GM23248 (cell line): Measurements from ENCODE around the gene SST. TPM values are rescaled to one million over a fixed set of nuclear protein-coding genes. Genes with fewer than 3 reads are reported as not detected.

Experiments used
- DNase-seq: peaks from one replicate; pipeline ENCODE4 v3.0.0-alpha.2; 2015
- H2AFZ ChIP-seq: fragments of 200-600 bp; sonication (generic); 2 replicates; pipeline ENCODE4 v1.6.1; 2016; ENCODE audit warnings: antibody characterized with exemption
- H3F3A ChIP-seq: fragments of 200-600 bp; sonication (generic); 2 replicates; pipeline ENCODE4 v1.6.1; 2016; ENCODE audit warnings: mild to moderate bottlenecking, antibody characterized with exemption, mixed run types; ENCODE audit not compliant: insufficient read depth
- H3K27ac ChIP-seq: fragments of 200-600 bp; sonication (generic); 2 replicates; pipeline ENCODE4 v1.5.1; 2016; ENCODE audit warnings: mild to moderate bottlenecking
- H3K27me3 ChIP-seq: fragments of 200-600 bp; sonication (generic); replicated peaks from 2 replicates; pipeline ENCODE4 v1.6.1; 2016; ENCODE audit warnings: mild to moderate bottlenecking; ENCODE audit not compliant: insufficient read depth
- H3K36me3 ChIP-seq: fragments of 200-600 bp; sonication (generic); 2 replicates; pipeline ENCODE4 v1.6.1; 2016; ENCODE audit warnings: low read depth, mild to moderate bottlenecking
- H3K4me1 ChIP-seq: fragments of 200-600 bp; sonication (generic); 2 replicates; pipeline ENCODE4 v1.6.1; 2016; ENCODE audit warnings: mild to moderate bottlenecking; ENCODE audit not compliant: insufficient read depth
- H3K4me2 ChIP-seq: fragments of 200-600 bp; sonication (generic); one replicate; pipeline ENCODE4 v1.6.1; 2016; ENCODE audit warnings: mild to moderate bottlenecking; ENCODE audit not compliant: unreplicated experiment
- H3K4me3 ChIP-seq: fragments of 200-600 bp; sonication (generic); 2 replicates; pipeline ENCODE4 v1.5.1; 2016; ENCODE audit warnings: mild to moderate bottlenecking
- H3K79me2 ChIP-seq: fragments of 200-600 bp; sonication (generic); 2 replicates; pipeline ENCODE4 v1.6.1; 2016; ENCODE audit warnings: mild to moderate bottlenecking; ENCODE audit not compliant: insufficient read depth
- H3K9ac ChIP-seq: fragments of 200-600 bp; sonication (generic); 2 replicates; pipeline ENCODE4 v1.6.1; 2016; ENCODE audit warnings: mild to moderate bottlenecking
- H3K9me2 ChIP-seq: fragments of 200-600 bp; sonication (generic); 2 replicates; pipeline ENCODE4 v1.6.1; 2016; ENCODE audit warnings: mixed run types, mild to moderate bottlenecking, moderate library complexity; ENCODE audit not compliant: insufficient read depth
- H3K9me3 ChIP-seq: fragments of 200-600 bp; sonication (generic); one replicate; pipeline ENCODE4 v1.6.1; 2017; ENCODE audit warnings: low read depth
- H4K20me1 ChIP-seq: fragments of 200-600 bp; sonication (generic); 2 replicates; pipeline ENCODE4 v1.6.0; 2016; ENCODE audit not compliant: insufficient read depth
- EZH2 ChIP-seq: fragments of 200-600 bp; sonication (generic); IDR thresholded peaks from 2 replicates; pipeline ENCODE4 v1.6.1; 2018; ENCODE audit warnings: antibody characterized with exemption, mild to moderate bottlenecking; ENCODE audit not compliant: insufficient read depth, poor library complexity, severe bottlenecking
- EZH2phosphoT487 ChIP-seq: fragments of 200-600 bp; sonication (generic); IDR thresholded peaks from 2 replicates; pipeline ENCODE4 v1.6.1; 2018; ENCODE audit warnings: antibody characterized with exemption, moderate library complexity, mild to moderate bottlenecking, low read depth; ENCODE audit not compliant: insufficient read depth
- WGBS, 2 experiments: methylation state at CpG; one replicate each; pipeline ENCODE4 v1.1.6; 2015 to 2017; ENCODE audit warnings: low lambda C conversion rate in 2 of 2, low coverage in 1 of 2; ENCODE audit errors: missing lambda C conversion rate in 2 of 2; 5-methylcytosine and 5-hydroxymethylcytosine counted together
- in situ Hi-C: fragments of 300-500 bp; cut with MboI; formaldehyde crosslinking; loops from 2 replicates; pipeline ENCODE4 v1.15.0; 2020
- polyA plus RNA-seq: library from polyadenylated mRNA; unstranded; fragments of >200 nt; fragmentation: Nextera tagmentation; extraction: Ambion mirVana; gene quantifications from 2 replicates; pipeline ENCODE4 v1.2.1, GENCODE V29; 2016
- total RNA-seq: library from RNA; depleted of rRNA; stranded (reverse); fragments of >200 nt; shearing (Covaris generic); gene quantifications from 2 replicates; pipeline ENCODE4 v1.2.3, GENCODE V29; 2014

SST gene
- total and polyA plus RNA-seq, 2 experiments from 2014 or later = 3.1 TPM; not detected in 1

DNA sequence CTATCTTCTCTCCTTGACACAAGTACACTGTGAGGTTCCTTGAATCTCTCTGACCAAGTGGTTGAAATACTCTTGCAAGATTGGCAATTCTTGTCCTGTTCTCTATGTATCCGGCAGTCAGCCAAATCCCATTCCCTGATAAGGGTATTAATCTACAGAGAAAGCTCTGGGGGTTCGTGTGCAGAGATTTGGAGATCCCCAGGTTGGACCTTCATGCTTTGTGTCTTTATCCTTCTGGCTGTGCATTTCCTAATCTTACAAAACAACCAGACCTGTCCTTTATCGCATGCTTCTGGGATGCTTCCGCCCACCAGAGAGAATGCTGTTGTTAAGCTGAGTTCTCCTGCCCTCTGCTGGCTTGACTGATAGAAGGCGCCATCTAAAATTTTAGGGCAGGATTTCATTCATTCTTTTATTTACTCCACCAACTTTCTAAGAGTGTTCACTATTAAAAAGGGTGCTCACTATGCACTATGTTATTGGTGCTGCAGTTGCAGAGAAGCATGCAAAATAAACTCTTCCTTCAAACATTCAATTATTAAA, 8.6 kb upstream of the SST start:
- H3K79me2 ChIP-seq = no peaks in the 10 kb centered on the region
- no peak overlapping the region for H2AFZ ChIP-seq
- in situ Hi-C loops = loop anchor here (5.0 to 25.0 kb wide), 2 partner anchors 361 to 841 kb away; partner anchors contain the start of gene ADIPOQ
- H3K4me2 ChIP-seq = no peak overlapping the region
- H3K27ac ChIP-seq = no peak overlapping the region
- H3K27me3 ChIP-seq = peaks cover 7% of the 10 kb centered on the region
- no peaks in the 10 kb centered on the region for H3F3A ChIP-seq
- H3K36me3 ChIP-seq = no peaks in the 10 kb centered on the region
- WGBS, 2 experiments = 38 to 39% methylated on average over 5 of the region's 5 CpGs
- no peaks in the 10 kb centered on the region for H4K20me1 ChIP-seq
- H3K9me3 ChIP-seq = no peaks in the 10 kb centered on the region
- TF ChIP-seq EZH2phosphoT487 = no peak
- TF ChIP-seq EZH2 = no peak
- H3K4me1 ChIP-seq = peaks cover 6% of the 10 kb centered on the region
- no peak overlapping the region for H3K4me3 ChIP-seq
- no peaks in the 10 kb centered on the region for H3K9me2 ChIP-seq
- DNase-seq = peak; percentile 86
- H3K9ac ChIP-seq = no peak overlapping the region

DNA sequence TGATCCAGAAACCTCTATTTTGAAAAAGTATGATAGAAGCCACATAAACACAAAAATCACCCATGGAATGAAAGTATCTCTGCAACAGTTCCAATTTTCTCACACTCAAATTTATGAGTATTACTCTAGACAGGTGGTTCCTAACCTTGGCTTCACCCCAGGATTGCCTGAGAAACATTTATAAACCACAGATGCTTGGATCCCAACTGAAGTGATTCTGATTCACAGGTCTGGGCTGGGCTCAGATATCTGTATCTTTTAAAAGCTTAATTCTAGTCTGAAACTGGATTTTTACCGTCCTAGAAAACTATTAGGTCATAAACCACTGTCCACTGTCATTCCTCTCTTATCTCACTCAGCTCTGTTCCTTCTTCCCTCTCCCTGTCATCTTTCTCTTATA, 7.4 kb upstream of the SST start:
- H3K36me3 ChIP-seq = no peaks in the 10 kb centered on the region
- H2AFZ ChIP-seq = no peak overlapping the region
- H3K9ac ChIP-seq = no peak overlapping the region
- WGBS, 2 experiments = 54 to 61% methylated on average over 1 of the region's 1 CpG
- no peak for DNase-seq
- H3K4me1 ChIP-seq = peaks cover 6% of the 10 kb centered on the region
- in situ Hi-C loops = loop anchor here (5.0 to 25.0 kb wide), 2 partner anchors 360 to 840 kb away; partner anchors contain the start of gene ADIPOQ
- H3K79me2 ChIP-seq = no peaks in the 10 kb centered on the region
- H4K20me1 ChIP-seq = no peaks in the 10 kb centered on the region
- H3K9me2 ChIP-seq = no peaks in the 10 kb centered on the region
- H3K4me3 ChIP-seq = no peak overlapping the region
- H3K4me2 ChIP-seq = no peak overlapping the region
- H3K9me3 ChIP-seq = no peaks in the 10 kb centered on the region
- peaks cover 14% of the 10 kb centered on the region for H3K27me3 ChIP-seq
- H3F3A ChIP-seq = no peaks in the 10 kb centered on the region
- no peak for TF ChIP-seq EZH2phosphoT487
- TF ChIP-seq EZH2 = no peak
- no peak overlapping the region for H3K27ac ChIP-seq

DNA sequence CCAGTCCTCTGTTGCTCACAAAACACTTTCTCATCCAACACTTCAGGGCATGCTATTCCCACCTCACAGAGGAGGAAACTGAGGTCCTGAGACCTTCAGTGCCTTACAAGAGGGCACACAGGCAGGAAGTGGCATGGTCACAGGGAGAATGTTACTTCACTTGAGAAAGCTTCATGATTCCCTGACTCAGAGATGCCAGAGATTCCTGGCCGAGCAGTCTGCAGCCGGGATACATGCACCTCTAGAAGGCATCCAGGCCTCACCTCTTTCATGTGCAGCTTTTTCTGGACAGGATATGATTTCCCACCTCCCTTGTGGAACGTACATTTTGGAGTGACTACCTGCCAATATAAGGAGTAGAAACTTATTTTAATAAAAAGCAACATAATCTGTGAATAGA, 2.8 kb upstream of the SST start:
- no peaks in the 10 kb centered on the region for H3K4me1 ChIP-seq
- peak; percentile 38 for DNase-seq
- H3K9me2 ChIP-seq = no peaks in the 10 kb centered on the region
- in situ Hi-C loops = no loop called here
- H3K36me3 ChIP-seq = no peaks in the 10 kb centered on the region
- no peaks in the 10 kb centered on the region for H3K9me3 ChIP-seq
- 42 to 45% methylated on average over 3 of the region's 3 CpGs for WGBS, 2 experiments
- H3K4me3 ChIP-seq = no peak overlapping the region
- TF ChIP-seq EZH2phosphoT487 (no peak), EZH2 (no peak)
- no peak overlapping the region for H2AFZ ChIP-seq
- H3K27ac ChIP-seq = no peak overlapping the region
- no peaks in the 10 kb centered on the region for H4K20me1 ChIP-seq
- no peaks in the 10 kb centered on the region for H3F3A ChIP-seq
- no peak overlapping the region for H3K4me2 ChIP-seq
- H3K27me3 ChIP-seq = peaks cover 38% of the 10 kb centered on the region
- no peaks in the 10 kb centered on the region for H3K79me2 ChIP-seq
- H3K9ac ChIP-seq = no peak overlapping the region

DNA sequence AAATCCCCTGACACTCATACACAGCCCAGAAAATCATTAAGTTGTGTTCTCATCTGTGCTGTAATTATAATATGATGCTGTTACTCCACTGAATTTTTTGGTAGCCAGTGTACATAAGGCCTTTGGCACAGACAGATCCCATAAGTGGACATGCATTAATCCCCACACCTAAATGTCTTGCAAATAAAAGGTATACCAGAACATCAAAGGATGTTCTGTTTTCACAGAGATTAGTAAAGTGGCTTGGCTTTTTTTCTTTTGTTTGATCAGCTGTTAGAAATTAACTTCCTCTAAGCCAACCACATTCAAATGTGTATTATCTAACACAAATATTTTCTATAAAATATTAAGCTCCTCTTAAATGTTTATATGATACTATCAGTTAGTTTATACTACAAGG, 2.7 kb downstream of the SST start:
- H3K79me2 ChIP-seq = no peaks in the 10 kb centered on the region
- in situ Hi-C loops = no loop called here
- no peak for DNase-seq

More for the DNA sequence above, 2.7 kb downstream of the SST start:
- Histone ChIP-seq H3K4me3 (no peak overlapping the region), H3F3A (no peaks in the 10 kb centered on the region), H3K27me3 (peaks cover 52% of the 10 kb centered on the region), H3K27ac (no peak overlapping the region), H3K4me2 (no peak overlapping the region), H3K9me3 (no peaks in the 10 kb centered on the region), H3K36me3 (no peaks in the 10 kb centered on the region), H3K9ac (no peak overlapping the region), H3K9me2 (no peaks in the 10 kb centered on the region), H2AFZ (no peak overlapping the region), H3K4me1 (no peaks in the 10 kb centered on the region), H4K20me1 (no peaks in the 10 kb centered on the region)
- no peak for TF ChIP-seq EZH2
- no peak for TF ChIP-seq EZH2phosphoT487
